Measurements from ENCODE around the gene THOC6. TPM values are rescaled to one million over a fixed set of nuclear protein-coding genes. Genes with fewer than 3 reads are reported as not detected.

Gene THOC6
- total RNA-seq, 2 experiments from 2014 or later: 33.6 to 36.0 TPM

DNA sequence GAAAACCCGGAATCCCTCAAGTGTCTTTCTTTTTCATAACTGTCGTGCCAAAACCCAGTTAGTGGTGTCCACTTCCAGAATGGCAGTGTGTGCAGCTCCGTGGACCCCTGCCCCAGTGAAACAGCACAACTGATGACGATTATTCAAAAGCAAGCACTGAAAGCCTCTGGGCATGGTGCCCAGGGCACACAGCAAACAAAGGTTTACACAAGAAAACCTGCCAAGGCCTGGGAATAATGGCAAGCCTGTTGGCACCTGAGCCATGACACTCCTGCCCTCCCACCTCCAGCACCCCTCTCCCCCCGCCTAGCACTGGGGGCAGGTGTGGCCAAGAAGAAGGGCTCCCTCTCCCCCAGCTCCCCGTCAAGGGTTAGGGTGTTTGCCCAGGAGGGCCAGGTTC lies 46.4 kb upstream of the THOC6 start:
- DNase-seq (ENCODE audit: low spot score): no peak
- ChIA-PET POLR2A (interaction anchor here (0.6 kb wide), 1 partner anchor 14 kb away, joined by 3 read pairs; no protein-coding TSS in a partner anchor), CTCF (ENCODE audit: unreplicated experiment) (no interaction called here)
- Histone ChIP-seq H2AFZ (ENCODE audit: low read length) (no peak overlapping the region), H4K20me1 (ENCODE audit: insufficient read depth, low read length) (no peaks in the 10 kb centered on the region), H3K36me3 (ENCODE audit: insufficient read depth, low read length) (peaks cover 71% of the 10 kb centered on the region), H3K4me2 (ENCODE audit: low read length) (peak overlapping the region; percentile 41), H3K4me3 (ENCODE audit: low read depth, low read length, poor library complexity, severe bottlenecking) (no peak overlapping the region), H3K27ac (ENCODE audit: low read depth, low read length, poor library complexity, severe bottlenecking) (no peak overlapping the region), H3K9me2 (ENCODE audit: insufficient read depth, low read length) (no peaks in the 10 kb centered on the region), H3K9me3 (ENCODE audit: low read length) (no peaks in the 10 kb centered on the region), H3K79me2 (ENCODE audit: insufficient read depth, low read depth, low read length) (peaks cover 27% of the 10 kb centered on the region; the same call in 1 of the 2 replicates), H3K4me1 (ENCODE audit: insufficient read depth, low read length, poor library complexity, severe bottlenecking) (peaks cover 34% of the 10 kb centered on the region)
- no peak for TF ChIP-seq EZH2phosphoT487 (IDR thresholded peaks at IDR 0.05; ENCODE audit: borderline replicate concordance, low read depth, low read length)
- TF ChIP-seq, protein P1, sequence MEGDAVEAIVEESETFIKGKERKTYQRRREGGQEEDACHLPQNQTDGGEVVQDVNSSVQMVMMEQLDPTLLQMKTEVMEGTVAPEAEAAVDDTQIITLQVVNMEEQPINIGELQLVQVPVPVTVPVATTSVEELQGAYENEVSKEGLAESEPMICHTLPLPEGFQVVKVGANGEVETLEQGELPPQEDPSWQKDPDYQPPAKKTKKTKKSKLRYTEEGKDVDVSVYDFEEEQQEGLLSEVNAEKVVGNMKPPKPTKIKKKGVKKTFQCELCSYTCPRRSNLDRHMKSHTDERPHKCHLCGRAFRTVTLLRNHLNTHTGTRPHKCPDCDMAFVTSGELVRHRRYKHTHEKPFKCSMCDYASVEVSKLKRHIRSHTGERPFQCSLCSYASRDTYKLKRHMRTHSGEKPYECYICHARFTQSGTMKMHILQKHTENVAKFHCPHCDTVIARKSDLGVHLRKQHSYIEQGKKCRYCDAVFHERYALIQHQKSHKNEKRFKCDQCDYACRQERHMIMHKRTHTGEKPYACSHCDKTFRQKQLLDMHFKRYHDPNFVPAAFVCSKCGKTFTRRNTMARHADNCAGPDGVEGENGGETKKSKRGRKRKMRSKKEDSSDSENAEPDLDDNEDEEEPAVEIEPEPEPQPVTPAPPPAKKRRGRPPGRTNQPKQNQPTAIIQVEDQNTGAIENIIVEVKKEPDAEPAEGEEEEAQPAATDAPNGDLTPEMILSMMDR (conservative IDR thresholded peaks at IDR 0.05; ENCODE audit: low read length): no peak
- intact Hi-C loops (cut with micrococcal nuclease; ENCODE audit: unreplicated experiment): no loop called here
- no TSS peak for BruUV-seq (replicated peaks)

GRCh38 chr16:2979669-2980226 lies 44.1 kb upstream of the THOC6 start:
- POLR2A ChIA-PET: no interaction called here
- CTCF ChIA-PET (ENCODE audit: unreplicated experiment): no interaction called here
- Histone ChIP-seq H3K27ac (ENCODE audit: low read depth, low read length, poor library complexity, severe bottlenecking) (peak overlapping the region; percentile 67), H3K79me2 (ENCODE audit: insufficient read depth, low read depth, low read length) (peaks cover 27% of the 10 kb centered on the region; the same call in 1 of the 2 replicates), H3K9me2 (ENCODE audit: insufficient read depth, low read length) (no peaks in the 10 kb centered on the region), H3K4me3 (ENCODE audit: low read depth, low read length, poor library complexity, severe bottlenecking) (peak overlapping the region; percentile 80), H2AFZ (ENCODE audit: low read length) (peak overlapping the region; percentile 10; the same call in 1 of the 2 replicates), H3K36me3 (ENCODE audit: insufficient read depth, low read length) (peaks cover 48% of the 10 kb centered on the region), H4K20me1 (ENCODE audit: insufficient read depth, low read length) (no peaks in the 10 kb centered on the region), H3K4me2 (ENCODE audit: low read length) (peak overlapping the region; percentile 77), H3K9me3 (ENCODE audit: low read length) (no peaks in the 10 kb centered on the region), H3K4me1 (ENCODE audit: insufficient read depth, low read length, poor library complexity, severe bottlenecking) (peaks cover 48% of the 10 kb centered on the region)
- peak; percentile 42 for DNase-seq (ENCODE audit: low spot score)
- BruUV-seq (replicated peaks): no TSS peak
- intact Hi-C loops (cut with micrococcal nuclease; ENCODE audit: unreplicated experiment): loop anchor here (1.0 to 5.0 kb wide), 2 partner anchors 10 to 67 kb away; partner anchors contain the start of genes FLYWCH1 and PAQR4
- TF ChIP-seq, protein P1 (conservative IDR thresholded peaks at IDR 0.05; ENCODE audit: low read length): no peak
- TF ChIP-seq EZH2phosphoT487 (IDR thresholded peaks at IDR 0.05; ENCODE audit: borderline replicate concordance, low read depth, low read length): no peak

All from OCI-LY7 (cell line).